ENCODE data around the gene BCAS1.

GRCh38 chr20:54064939-54065338 is 5.5 kb downstream of the BCAS1 start:
- TF ChIP-seq CTCF (IDR thresholded peaks at IDR 0.05) (no peak), REST (IDR thresholded peaks at IDR 0.05; ENCODE audit: insufficient read depth in 1 of 2, low read depth in 2 of 2, low read length in 1 of 2) (no peak), POLR2AphosphoS5 (IDR thresholded peaks at IDR 0.05; ENCODE audit: low read depth, low read length) (no peak), SIN3A (IDR thresholded peaks at IDR 0.05; ENCODE audit: borderline replicate concordance, insufficient read depth, low read depth, low read length) (no peak)

Data from Panc1 (cell line).